ENCODE data around the gene XYLT1. TPM values are rescaled to one million over a fixed set of nuclear protein-coding genes. Genes with fewer than 3 reads are reported as not detected.

The XYLT1 gene
- polyA plus RNA-seq, 1 of the 3 experiments (the other 2 are of a cell fraction): 17.6 TPM

DNA sequence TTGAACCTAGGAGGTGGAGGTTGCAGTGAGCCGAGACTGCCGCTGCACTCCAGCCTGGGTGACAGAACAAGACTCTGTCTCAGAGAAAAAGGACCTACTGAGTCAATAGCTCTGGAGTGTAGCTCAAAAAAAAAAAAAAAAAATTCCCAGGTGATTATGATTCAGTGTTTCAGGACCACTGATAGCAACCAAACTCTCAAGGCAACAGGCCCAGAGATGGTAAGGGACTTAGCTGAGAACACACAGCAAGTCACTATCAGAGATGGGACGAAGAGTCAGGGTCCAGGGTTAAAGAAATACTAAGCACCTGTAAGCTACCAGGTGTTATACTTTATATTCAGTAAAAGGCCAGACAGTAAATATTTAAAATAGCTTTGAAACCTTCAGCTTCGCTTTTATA is 335.3 kb downstream of the XYLT1 start:
- 85% methylated on average over 4 of the region's 4 CpGs for WGBS (ENCODE audit: low lambda C conversion rate)
- peaks cover 53 to 85% of the 10 kb centered on the region in 2 experiments for H3K36me3 ChIP-seq (replicated peaks in 1 of 2; ENCODE audit: control insufficient read depth in 1 of 2, insufficient read depth in 2 of 2, low read length in 1 of 2)
- H3K9me2 ChIP-seq: no peaks in the 10 kb centered on the region
- POLR2A ChIA-PET: no interaction called here
- no peak overlapping the region for H2AFZ ChIP-seq (ENCODE audit: low read depth)
- no peak overlapping the region for H3K4me3 ChIP-seq (ENCODE audit: low read depth in 2 of 2, low read length in 1 of 2)
- no peak for DNase-seq
- H3K27me3 ChIP-seq (ENCODE audit: insufficient read depth): no peaks in the 10 kb centered on the region
- H3K9ac ChIP-seq: no peak overlapping the region
- peaks cover 87% of the 10 kb centered on the region for H4K20me1 ChIP-seq (ENCODE audit: insufficient read depth)
- H3K4me1 ChIP-seq (ENCODE audit: control insufficient read depth in 1 of 2, insufficient read depth in 2 of 2, low read depth in 1 of 2, low read length in 1 of 2): peaks cover 0 to 2% of the 10 kb centered on the region in 2 experiments; a peak in 1 of 4 replicates
- TF ChIP-seq, protein P1, sequence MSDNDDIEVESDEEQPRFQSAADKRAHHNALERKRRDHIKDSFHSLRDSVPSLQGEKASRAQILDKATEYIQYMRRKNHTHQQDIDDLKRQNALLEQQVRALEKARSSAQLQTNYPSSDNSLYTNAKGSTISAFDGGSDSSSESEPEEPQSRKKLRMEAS (IDR thresholded peaks at IDR 0.05; ENCODE audit: low read depth): no peak
- TF ChIP-seq POLR2AphosphoS5 (IDR thresholded peaks at IDR 0.05; ENCODE audit: low read depth, low read length): no peak
- TF ChIP-seq, protein P2, sequence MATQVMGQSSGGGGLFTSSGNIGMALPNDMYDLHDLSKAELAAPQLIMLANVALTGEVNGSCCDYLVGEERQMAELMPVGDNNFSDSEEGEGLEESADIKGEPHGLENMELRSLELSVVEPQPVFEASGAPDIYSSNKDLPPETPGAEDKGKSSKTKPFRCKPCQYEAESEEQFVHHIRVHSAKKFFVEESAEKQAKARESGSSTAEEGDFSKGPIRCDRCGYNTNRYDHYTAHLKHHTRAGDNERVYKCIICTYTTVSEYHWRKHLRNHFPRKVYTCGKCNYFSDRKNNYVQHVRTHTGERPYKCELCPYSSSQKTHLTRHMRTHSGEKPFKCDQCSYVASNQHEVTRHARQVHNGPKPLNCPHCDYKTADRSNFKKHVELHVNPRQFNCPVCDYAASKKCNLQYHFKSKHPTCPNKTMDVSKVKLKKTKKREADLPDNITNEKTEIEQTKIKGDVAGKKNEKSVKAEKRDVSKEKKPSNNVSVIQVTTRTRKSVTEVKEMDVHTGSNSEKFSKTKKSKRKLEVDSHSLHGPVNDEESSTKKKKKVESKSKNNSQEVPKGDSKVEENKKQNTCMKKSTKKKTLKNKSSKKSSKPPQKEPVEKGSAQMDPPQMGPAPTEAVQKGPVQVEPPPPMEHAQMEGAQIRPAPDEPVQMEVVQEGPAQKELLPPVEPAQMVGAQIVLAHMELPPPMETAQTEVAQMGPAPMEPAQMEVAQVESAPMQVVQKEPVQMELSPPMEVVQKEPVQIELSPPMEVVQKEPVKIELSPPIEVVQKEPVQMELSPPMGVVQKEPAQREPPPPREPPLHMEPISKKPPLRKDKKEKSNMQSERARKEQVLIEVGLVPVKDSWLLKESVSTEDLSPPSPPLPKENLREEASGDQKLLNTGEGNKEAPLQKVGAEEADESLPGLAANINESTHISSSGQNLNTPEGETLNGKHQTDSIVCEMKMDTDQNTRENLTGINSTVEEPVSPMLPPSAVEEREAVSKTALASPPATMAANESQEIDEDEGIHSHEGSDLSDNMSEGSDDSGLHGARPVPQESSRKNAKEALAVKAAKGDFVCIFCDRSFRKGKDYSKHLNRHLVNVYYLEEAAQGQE (IDR thresholded peaks at IDR 0.05; ENCODE audit: low read depth, low read length): peak; percentile 76; the same call in 1 of the 2 replicates
- peaks cover 46% of the 10 kb centered on the region for H3K79me2 ChIP-seq (ENCODE audit: insufficient read depth)
- no peak overlapping the region for H3K27ac ChIP-seq (ENCODE audit: low read depth in 2 of 2, low read length in 1 of 2)
- CTCF ChIA-PET: interaction anchor here (0.6 to 1.5 kb wide), 4 partner anchors 9 to 274 kb away, joined by 3 to 5 read pairs (median 4); no protein-coding TSS in a partner anchor
- H3K9me3 ChIP-seq: no peaks in the 10 kb centered on the region
- peaks cover 17% of the 10 kb centered on the region for H3F3A ChIP-seq (replicated peaks; ENCODE audit: insufficient read depth)
- no peak overlapping the region for H3K4me2 ChIP-seq

DNA sequence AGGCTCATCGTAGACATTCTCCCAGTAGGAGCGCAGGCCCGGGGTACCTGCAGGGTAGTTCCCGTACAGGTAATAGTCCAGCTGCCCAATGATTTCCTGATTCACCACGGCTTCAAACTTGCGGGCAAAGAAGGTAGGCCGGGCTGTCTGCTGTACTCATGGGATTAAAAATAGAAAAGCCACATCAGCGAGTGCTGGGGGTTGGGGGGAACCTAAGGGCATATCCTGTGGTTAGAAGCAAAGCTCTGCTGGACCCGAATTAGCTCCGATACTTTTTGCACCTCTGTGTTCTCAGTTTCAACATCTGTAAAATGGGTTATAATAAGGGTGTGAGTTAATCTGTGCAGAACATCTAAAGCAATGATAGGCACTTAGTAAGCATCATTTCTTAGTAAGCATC is 336.2 kb downstream of the XYLT1 start:
- H3K4me1 ChIP-seq (ENCODE audit: control insufficient read depth in 1 of 2, insufficient read depth in 2 of 2, low read depth in 1 of 2, low read length in 1 of 2): peaks cover 0 to 2% of the 10 kb centered on the region in 2 experiments; a peak in 1 of 4 replicates
- DNase-seq: no peak
- H3K27me3 ChIP-seq (ENCODE audit: insufficient read depth): no peaks in the 10 kb centered on the region
- H3K36me3 ChIP-seq (replicated peaks in 1 of 2; ENCODE audit: control insufficient read depth in 1 of 2, insufficient read depth in 2 of 2, low read length in 1 of 2): peaks cover 53 to 83% of the 10 kb centered on the region in 2 experiments
- TF ChIP-seq, protein P3, sequence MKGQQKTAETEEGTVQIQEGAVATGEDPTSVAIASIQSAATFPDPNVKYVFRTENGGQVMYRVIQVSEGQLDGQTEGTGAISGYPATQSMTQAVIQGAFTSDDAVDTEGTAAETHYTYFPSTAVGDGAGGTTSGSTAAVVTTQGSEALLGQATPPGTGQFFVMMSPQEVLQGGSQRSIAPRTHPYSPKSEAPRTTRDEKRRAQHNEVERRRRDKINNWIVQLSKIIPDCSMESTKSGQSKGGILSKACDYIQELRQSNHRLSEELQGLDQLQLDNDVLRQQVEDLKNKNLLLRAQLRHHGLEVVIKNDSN (IDR thresholded peaks at IDR 0.05; ENCODE audit: borderline replicate concordance, low read depth): no peak
- no peak for TF ChIP-seq SIN3A (IDR thresholded peaks at IDR 0.05; ENCODE audit: borderline replicate concordance, low read depth, low read length)
- no peak for TF ChIP-seq FOXM1 (IDR thresholded peaks at IDR 0.05; ENCODE audit: low read depth)
- TF ChIP-seq, protein P4, sequence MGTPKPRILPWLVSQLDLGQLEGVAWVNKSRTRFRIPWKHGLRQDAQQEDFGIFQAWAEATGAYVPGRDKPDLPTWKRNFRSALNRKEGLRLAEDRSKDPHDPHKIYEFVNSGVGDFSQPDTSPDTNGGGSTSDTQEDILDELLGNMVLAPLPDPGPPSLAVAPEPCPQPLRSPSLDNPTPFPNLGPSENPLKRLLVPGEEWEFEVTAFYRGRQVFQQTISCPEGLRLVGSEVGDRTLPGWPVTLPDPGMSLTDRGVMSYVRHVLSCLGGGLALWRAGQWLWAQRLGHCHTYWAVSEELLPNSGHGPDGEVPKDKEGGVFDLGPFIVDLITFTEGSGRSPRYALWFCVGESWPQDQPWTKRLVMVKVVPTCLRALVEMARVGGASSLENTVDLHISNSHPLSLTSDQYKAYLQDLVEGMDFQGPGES (IDR thresholded peaks at IDR 0.05; ENCODE audit: low read depth, low read length): no peak
- no peak for TF ChIP-seq SMC3 (IDR thresholded peaks at IDR 0.05; ENCODE audit: low read depth, low read length)
- TF ChIP-seq, protein P5, sequence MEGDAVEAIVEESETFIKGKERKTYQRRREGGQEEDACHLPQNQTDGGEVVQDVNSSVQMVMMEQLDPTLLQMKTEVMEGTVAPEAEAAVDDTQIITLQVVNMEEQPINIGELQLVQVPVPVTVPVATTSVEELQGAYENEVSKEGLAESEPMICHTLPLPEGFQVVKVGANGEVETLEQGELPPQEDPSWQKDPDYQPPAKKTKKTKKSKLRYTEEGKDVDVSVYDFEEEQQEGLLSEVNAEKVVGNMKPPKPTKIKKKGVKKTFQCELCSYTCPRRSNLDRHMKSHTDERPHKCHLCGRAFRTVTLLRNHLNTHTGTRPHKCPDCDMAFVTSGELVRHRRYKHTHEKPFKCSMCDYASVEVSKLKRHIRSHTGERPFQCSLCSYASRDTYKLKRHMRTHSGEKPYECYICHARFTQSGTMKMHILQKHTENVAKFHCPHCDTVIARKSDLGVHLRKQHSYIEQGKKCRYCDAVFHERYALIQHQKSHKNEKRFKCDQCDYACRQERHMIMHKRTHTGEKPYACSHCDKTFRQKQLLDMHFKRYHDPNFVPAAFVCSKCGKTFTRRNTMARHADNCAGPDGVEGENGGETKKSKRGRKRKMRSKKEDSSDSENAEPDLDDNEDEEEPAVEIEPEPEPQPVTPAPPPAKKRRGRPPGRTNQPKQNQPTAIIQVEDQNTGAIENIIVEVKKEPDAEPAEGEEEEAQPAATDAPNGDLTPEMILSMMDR (IDR thresholded peaks at IDR 0.05): no peak
- no peak for TF ChIP-seq CHD2 (IDR thresholded peaks at IDR 0.05; ENCODE audit: low read length, partially characterized antibody)
- no peak for TF ChIP-seq GATA2 (CRISPR knock-in tag; IDR thresholded peaks at IDR 0.05)
- TF ChIP-seq MXI1 (IDR thresholded peaks at IDR 0.05; ENCODE audit: low read depth, low read length): no peak
- no peak overlapping the region for H3K27ac ChIP-seq (ENCODE audit: low read depth in 2 of 2, low read length in 1 of 2)
- H4K20me1 ChIP-seq (ENCODE audit: insufficient read depth): peaks cover 79% of the 10 kb centered on the region
- no peak overlapping the region for H3K9ac ChIP-seq
- H3F3A ChIP-seq (replicated peaks; ENCODE audit: insufficient read depth): peaks cover 17% of the 10 kb centered on the region
- no peak overlapping the region for H3K4me2 ChIP-seq
- H3K9me3 ChIP-seq: no peaks in the 10 kb centered on the region
- WGBS (ENCODE audit: low lambda C conversion rate): 96% methylated on average over 9 of the region's 10 CpGs
- ChIA-PET CTCF (interaction anchor here (0.6 to 1.5 kb wide), 3 partner anchors 10 to 273 kb away, joined by 4 to 5 read pairs (median 4); no protein-coding TSS in a partner anchor), POLR2A (no interaction called here)
- H3K4me3 ChIP-seq (ENCODE audit: low read depth in 2 of 2, low read length in 1 of 2): no peak overlapping the region
- no peak overlapping the region for H2AFZ ChIP-seq (ENCODE audit: low read depth)
- peaks cover 46% of the 10 kb centered on the region for H3K79me2 ChIP-seq (ENCODE audit: insufficient read depth)
- H3K9me2 ChIP-seq: no peaks in the 10 kb centered on the region

Measured in SK-N-SH (cell line).